HL-60 (cell line): ENCODE results near the gene FHIT.

ENCODE experiments used
- DNase-seq, 2 experiments: peaks; one replicate each; pipeline ENCODE4 v3.0.0-alpha.2; 2010 to 2020; ENCODE audit warnings: low read depth in 1 of 2, low spot score in 1 of 2
- H3K27ac ChIP-seq: fragments of 250-450 bp; sonication (Bioruptor Pico); replicated peaks from 2 replicates; pipeline ENCODE4 v1.5.1; 2020; ENCODE audit warnings: mild to moderate bottlenecking, moderate library complexity
- H3K27me3 ChIP-seq: fragments of 250-450 bp; sonication (Bioruptor Pico); 2 replicates; pipeline ENCODE4 v1.5.1; 2021; ENCODE audit warnings: mild to moderate bottlenecking, moderate library complexity; ENCODE audit not compliant: insufficient read depth, poor library complexity, severe bottlenecking
- H3K4me3 ChIP-seq: replicated peaks from 2 replicates; pipeline ENCODE4 v1.5.1; 2011; ENCODE audit warnings: mild to moderate bottlenecking, control low read depth, low read length; ENCODE audit not compliant: insufficient read depth
- CTCF ChIP-seq: IDR thresholded peaks from one replicate; pipeline ENCODE4 v1.5.1; 2011; ENCODE audit warnings: low read length, control low read depth, inconsistent platforms; ENCODE audit not compliant: insufficient read depth
- GABPA ChIP-seq: IDR thresholded peaks from 2 replicates; pipeline ENCODE4 v1.6.1; 2012; ENCODE audit warnings: low read depth
- POLR2AphosphoS5 ChIP-seq: IDR thresholded peaks from 2 replicates; pipeline ENCODE4 v1.6.1; 2012; ENCODE audit warnings: low read depth
- REST ChIP-seq: IDR thresholded peaks from 2 replicates; pipeline ENCODE4 v1.6.1; 2012; ENCODE audit warnings: low read depth; ENCODE audit not compliant: insufficient replicate concordance
- SPI1 ChIP-seq: IDR thresholded peaks from 2 replicates; pipeline ENCODE4 v1.6.1; 2012; ENCODE audit warnings: low read depth, mild to moderate bottlenecking, borderline replicate concordance

FHIT gene

GRCh38 chr3:60176614-60177013 lies 1074.6 kb downstream of the FHIT start:
- DNase-seq, result no peak
- Histone ChIP-seq H3K4me3 (no peak overlapping the region), H3K27ac (no peak overlapping the region), H3K27me3 (no peaks in the 10 kb centered on the region)
- no peak for TF ChIP-seq SPI1
- TF ChIP-seq CTCF, result no peak
- TF ChIP-seq GABPA, result no peak
- TF ChIP-seq REST, result no peak
- no peak for TF ChIP-seq POLR2AphosphoS5

GRCh38 chr3:60175680-60176079 lies 1075.6 kb downstream of the FHIT start:
- TF ChIP-seq CTCF (no peak), GABPA (no peak), SPI1 (no peak), REST (no peak), POLR2AphosphoS5 (no peak)
- H3K27me3 ChIP-seq, result no peaks in the 10 kb centered on the region
- DNase-seq, result no peak
- H3K27ac ChIP-seq, result no peak overlapping the region
- H3K4me3 ChIP-seq, result no peak overlapping the region

- DNase-seq, result no peak
- no peaks in the 10 kb centered on the region for H3K27me3 ChIP-seq
- TF ChIP-seq SPI1, result peak; percentile 50; the same call in 1 of the 2 replicates
- no peak for TF ChIP-seq CTCF
- no peak overlapping the region for H3K4me3 ChIP-seq
- H3K27ac ChIP-seq, result no peak overlapping the region
Measured at GRCh38 chr3:60169755-60170154, 1081.5 kb downstream of the FHIT start.

GRCh38 chr3:60167186-60167585 lies 1084.1 kb downstream of the FHIT start:
- no peak for DNase-seq
- H3K27me3 ChIP-seq, result no peaks in the 10 kb centered on the region
- TF ChIP-seq GABPA, result no peak
- TF ChIP-seq REST, result no peak
- no peak for TF ChIP-seq CTCF
- no peak for TF ChIP-seq SPI1
- no peak for TF ChIP-seq POLR2AphosphoS5
- H3K27ac ChIP-seq, result no peak overlapping the region
- no peak overlapping the region for H3K4me3 ChIP-seq
